Measurements from ENCODE around the gene BRME1.

The BRME1 gene

DNA sequence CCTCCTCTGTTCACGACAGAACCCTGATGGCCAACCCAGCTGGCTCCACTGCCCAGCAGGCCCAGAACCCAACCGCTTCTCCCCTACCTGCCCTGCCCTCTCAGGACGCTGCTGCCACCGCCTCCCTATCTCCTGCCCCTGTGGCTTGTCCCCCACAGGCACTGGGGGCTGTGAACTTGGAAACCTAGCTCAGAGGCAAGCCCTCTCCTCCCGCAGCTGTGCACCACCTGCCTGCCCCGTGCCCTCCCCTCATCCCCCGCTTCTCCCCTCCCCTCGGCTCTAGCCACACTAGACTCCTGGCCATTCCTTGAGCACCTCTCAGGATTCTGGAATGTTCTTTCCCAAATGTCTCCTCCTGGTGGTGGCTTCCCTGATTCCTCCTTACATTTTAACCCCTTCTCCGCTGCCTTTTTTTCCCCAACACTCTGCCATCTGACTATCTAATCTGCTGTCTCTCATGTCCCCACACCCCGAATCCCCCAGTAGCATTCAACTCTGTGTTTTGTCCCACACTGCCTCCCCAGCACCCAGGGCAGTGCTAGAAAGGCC lies 22.3 kb downstream of the BRME1 start:
- no peak for DNase-seq (ENCODE audit: insufficient read length, low spot score)
- no peak for TF ChIP-seq PAX5 (IDR thresholded peaks at IDR 0.05; ENCODE audit: insufficient read depth, low read length, severe bottlenecking)
- TF ChIP-seq POLR2A (IDR thresholded peaks at IDR 0.05; ENCODE audit: low read depth, low read length), result no peak
- no peak for TF ChIP-seq POLR2AphosphoS5 (IDR thresholded peaks at IDR 0.05; ENCODE audit: low read depth, low read length)
- TF ChIP-seq TAF1 (IDR thresholded peaks at IDR 0.05; ENCODE audit: low read depth, low read length), result no peak
- no peak for TF ChIP-seq POU2F2 (IDR thresholded peaks at IDR 0.05; ENCODE audit: low read depth, low read length)
- no peak for TF ChIP-seq SPI1 (IDR thresholded peaks at IDR 0.05; ENCODE audit: low read depth, low read length)
- no peak for FAIRE-seq

DNA sequence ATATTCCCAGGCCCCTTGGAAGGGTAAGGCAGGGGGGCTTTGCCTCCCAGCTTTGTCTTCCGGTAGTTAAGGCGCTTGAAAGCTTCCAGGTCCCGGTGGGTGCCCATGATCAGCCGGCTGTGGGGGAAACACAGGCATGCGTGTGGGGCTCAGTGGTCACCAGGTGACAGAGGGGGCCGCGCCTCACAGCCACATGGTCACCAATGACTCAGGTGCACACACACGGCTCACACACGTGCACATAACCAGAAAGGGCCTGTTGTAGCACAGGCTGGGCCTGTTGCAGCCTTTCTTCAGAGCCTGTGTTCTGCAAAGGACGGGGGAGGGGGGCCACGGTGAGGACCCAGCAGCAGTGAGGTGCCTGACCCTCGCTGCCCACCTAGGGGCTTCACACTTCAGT lies 23.1 kb downstream of the BRME1 start:
- TF ChIP-seq SPI1 (IDR thresholded peaks at IDR 0.05; ENCODE audit: low read depth, low read length) (no peak), POLR2A (IDR thresholded peaks at IDR 0.05; ENCODE audit: low read depth, low read length) (no peak), TAF1 (IDR thresholded peaks at IDR 0.05; ENCODE audit: low read depth, low read length) (no peak)
- no peak for FAIRE-seq
- no peak for DNase-seq (ENCODE audit: insufficient read length, low spot score)

DNA sequence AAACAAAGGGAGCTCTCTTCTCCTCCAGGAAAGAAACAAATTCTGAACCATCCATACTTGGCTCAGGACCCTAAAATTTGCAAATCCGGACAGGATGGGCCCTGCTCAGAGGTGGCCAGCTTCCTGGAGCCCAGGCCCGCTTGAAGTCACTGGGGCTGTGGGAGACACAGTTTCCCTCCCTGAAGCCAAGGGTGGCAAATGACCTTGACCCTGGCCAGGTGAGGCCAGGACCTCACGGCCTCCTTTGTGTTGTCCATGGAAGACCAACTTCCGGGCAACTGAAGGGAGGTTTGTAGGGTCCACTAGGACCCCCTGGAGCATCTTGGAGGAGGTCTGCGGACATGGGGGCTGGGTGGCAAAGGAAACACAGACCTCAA lies 23.5 kb downstream of the BRME1 start:
- DNase-seq (ENCODE audit: insufficient read length, low spot score), result no peak
- TF ChIP-seq PAX5 (IDR thresholded peaks at IDR 0.05; ENCODE audit: insufficient read depth, low read length, severe bottlenecking) (no peak), POLR2AphosphoS5 (IDR thresholded peaks at IDR 0.05; ENCODE audit: low read depth, low read length) (no peak), POLR2A (IDR thresholded peaks at IDR 0.05; ENCODE audit: low read depth, low read length) (no peak), TAF1 (IDR thresholded peaks at IDR 0.05; ENCODE audit: low read depth, low read length) (no peak), POU2F2 (IDR thresholded peaks at IDR 0.05; ENCODE audit: low read depth, low read length) (no peak), SPI1 (IDR thresholded peaks at IDR 0.05; ENCODE audit: low read depth, low read length) (no peak)
- FAIRE-seq, result peak; percentile 64

DNA sequence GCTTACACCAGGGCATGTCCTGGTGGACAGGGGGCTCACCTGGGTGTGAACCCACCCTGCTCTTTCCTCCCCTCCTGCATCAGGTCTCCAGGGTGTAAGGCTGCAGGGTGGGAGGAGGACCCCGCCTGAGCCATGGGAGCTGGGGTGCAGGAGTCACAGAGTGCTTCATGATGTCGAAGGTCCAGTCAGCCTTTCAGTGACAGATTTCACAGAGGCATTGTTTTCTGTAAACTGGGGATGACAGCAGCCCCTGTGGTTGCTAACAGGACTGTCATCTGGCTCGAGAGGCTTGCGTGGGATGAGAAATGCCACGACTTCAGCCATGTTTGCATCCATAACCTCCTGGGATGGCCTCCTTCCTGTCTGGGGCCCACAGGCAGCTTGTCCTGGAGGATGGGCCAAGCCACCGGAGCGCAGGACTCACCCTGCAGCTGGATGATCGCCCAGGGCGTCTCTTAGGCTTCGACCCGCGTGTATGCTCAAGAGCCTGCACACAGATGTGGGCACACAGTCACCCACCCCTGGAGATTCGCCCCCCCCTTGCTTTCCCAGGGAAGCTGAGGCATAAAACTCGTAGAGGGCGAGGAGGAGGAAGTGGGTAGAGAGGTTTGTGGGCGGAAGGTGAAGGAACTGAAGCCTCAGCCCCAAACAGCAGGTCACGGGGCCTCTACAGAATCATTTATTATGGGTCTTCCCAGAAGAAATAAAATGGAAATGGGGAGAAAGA lies 24.1 kb downstream of the BRME1 start:
- DNase-seq (ENCODE audit: insufficient read length, low spot score) (no peak), FAIRE-seq (peak; percentile 89)
- peak; percentile 80 for TF ChIP-seq SPI1 (IDR thresholded peaks at IDR 0.05; ENCODE audit: low read depth, low read length)
- TF ChIP-seq POU2F2 (IDR thresholded peaks at IDR 0.05; ENCODE audit: low read depth, low read length), result no peak
- TF ChIP-seq TAF1 (IDR thresholded peaks at IDR 0.05; ENCODE audit: low read depth, low read length), result no peak
- TF ChIP-seq POLR2A (IDR thresholded peaks at IDR 0.05; ENCODE audit: low read depth, low read length), result no peak
- no peak for TF ChIP-seq PAX5 (IDR thresholded peaks at IDR 0.05; ENCODE audit: insufficient read depth, low read length, severe bottlenecking)
- TF ChIP-seq POLR2AphosphoS5 (IDR thresholded peaks at IDR 0.05; ENCODE audit: low read depth, low read length), result no peak

DNA sequence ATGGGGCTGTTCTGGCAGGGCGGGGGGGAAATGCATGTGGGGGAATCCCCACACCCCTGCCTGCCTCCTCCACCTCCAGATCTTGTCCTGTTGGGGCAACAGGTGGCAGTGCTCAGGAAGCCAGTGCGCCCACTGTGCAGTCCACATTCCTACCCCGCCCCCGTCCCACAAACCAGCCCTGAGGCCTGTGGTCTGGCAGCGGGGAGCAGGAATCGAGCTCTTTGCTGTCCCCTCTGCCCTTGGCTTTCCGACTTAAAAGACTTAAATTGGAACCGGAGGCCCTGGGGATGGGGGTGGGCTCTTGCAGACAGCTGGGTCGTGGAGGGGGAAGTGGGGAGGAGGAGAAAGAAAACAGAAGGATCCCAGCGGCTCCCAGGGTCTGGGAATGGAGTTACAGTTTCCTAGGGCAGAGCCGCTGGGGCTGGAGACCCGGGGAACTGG lies 24.6 kb downstream of the BRME1 start:
- FAIRE-seq, result no peak
- DNase-seq (ENCODE audit: insufficient read length, low spot score), result no peak
- TF ChIP-seq POLR2A (IDR thresholded peaks at IDR 0.05; ENCODE audit: low read depth, low read length) (no peak), TAF1 (IDR thresholded peaks at IDR 0.05; ENCODE audit: low read depth, low read length) (no peak)

DNA sequence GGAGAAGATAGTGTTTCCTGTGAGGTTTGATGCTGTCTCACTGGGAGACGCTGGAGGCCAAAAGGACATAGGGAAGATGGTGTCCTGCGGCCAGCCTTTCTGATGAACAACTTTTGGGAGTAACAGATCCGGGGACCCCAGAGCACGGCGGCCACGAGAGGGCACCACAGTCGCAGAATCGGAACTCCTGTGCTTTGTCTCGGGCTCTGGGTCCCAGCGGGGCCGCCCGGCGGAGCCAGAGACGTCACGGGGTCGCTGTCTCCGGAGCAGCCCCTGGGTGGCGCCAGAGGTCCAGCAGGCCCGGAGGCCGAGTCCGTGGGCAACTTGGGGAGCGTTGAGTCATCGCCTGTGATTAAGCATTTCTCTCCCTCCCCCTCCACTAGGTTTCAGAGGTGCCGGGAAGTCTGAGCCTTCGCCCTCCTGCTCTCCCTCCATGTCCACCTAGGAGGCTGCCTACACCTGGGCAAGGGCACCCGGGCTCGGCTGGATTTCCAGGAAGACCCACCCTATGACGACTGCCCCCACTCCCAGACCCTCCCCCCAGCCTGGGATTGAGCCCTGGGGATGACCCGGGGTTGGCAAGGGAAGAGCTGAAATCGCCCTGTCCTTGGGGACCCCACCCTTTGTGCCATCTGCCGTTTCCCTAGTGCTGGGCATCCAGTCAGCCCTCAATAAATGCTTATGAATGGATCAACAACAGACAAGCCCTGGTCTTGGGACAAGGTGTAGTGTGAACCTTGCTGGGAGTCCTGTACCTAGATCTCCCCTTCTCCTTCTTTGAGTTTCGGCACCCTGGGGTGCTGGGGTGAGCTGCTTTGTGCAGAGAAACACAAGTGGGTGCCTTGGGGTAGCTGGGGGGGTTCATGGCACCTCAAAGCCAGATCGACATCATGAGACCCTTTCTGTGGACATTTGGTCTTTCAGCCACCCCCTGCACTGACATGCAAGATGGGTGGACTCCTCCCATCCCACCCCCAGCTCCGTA lies 25.6 kb downstream of the BRME1 start:
- TF ChIP-seq POLR2A (IDR thresholded peaks at IDR 0.05; ENCODE audit: low read depth, low read length) (no peak), TAF1 (IDR thresholded peaks at IDR 0.05; ENCODE audit: low read depth, low read length) (no peak), PAX5 (IDR thresholded peaks at IDR 0.05; ENCODE audit: insufficient read depth, low read length, severe bottlenecking) (peak; percentile 71), SPI1 (IDR thresholded peaks at IDR 0.05; ENCODE audit: low read depth, low read length) (no peak), POU2F2 (IDR thresholded peaks at IDR 0.05; ENCODE audit: low read depth, low read length) (peak; percentile 75; the same call in 1 of the 2 replicates), POLR2AphosphoS5 (IDR thresholded peaks at IDR 0.05; ENCODE audit: low read depth, low read length) (no peak)
- DNase-seq (ENCODE audit: insufficient read length, low spot score) (peak; percentile 99), FAIRE-seq (peak; percentile 98)

DNA sequence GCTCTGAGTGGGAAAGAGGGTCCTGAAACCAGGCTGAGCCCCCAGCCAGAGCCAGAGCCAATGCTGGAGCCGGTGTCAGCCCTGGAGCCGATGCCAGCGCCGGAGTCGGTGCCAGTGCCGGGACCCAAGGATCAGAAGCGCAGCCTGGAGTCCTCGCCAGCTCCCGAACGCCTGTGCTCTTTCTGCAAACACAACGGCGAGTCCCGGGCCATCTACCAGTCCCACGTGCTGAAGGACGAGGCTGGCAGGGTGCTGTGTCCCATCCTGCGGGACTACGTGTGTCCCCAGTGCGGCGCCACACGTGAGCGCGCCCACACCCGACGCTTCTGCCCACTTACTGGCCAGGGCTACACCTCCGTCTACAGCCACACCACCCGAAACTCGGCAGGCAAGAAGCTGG lies 28.6 kb downstream of the BRME1 start:
- TF ChIP-seq POLR2A (IDR thresholded peaks at IDR 0.05; ENCODE audit: low read depth, low read length) (no peak), PAX5 (IDR thresholded peaks at IDR 0.05; ENCODE audit: insufficient read depth, low read length, severe bottlenecking) (no peak), POU2F2 (IDR thresholded peaks at IDR 0.05; ENCODE audit: low read depth, low read length) (no peak), SPI1 (IDR thresholded peaks at IDR 0.05; ENCODE audit: low read depth, low read length) (no peak), TAF1 (IDR thresholded peaks at IDR 0.05; ENCODE audit: low read depth, low read length) (no peak), POLR2AphosphoS5 (IDR thresholded peaks at IDR 0.05; ENCODE audit: low read depth, low read length) (no peak)
- FAIRE-seq, result no peak

DNA sequence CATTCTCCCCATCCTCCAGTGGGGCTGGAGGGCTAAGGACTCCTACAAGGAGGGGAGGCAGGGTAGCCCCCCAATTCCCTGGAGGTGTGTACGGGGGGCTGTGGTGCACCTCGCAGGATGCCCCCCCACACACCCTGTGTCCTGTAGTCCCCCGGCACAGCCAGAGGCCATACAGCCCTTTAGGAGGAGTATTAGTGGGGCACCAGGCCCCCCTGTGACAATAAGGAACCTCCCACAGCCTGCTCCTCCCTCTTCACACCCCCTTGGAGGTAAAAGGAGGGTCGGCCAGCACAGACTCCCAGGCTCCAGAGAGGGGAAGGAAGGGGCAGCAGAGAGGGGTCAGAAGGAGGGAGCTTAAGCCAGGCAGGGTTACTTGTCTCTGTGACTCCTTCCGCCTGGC lies 29.1 kb downstream of the BRME1 start, which contains the start of gene NANOS3:
Gene NANOS3 (plus strand): TSS at position 301 of the 400 bp plus-strand sequence. CDS start 115 bp downstream, outside the sequence.
- DNase-seq (ENCODE audit: insufficient read length, low spot score) (no peak), FAIRE-seq (no peak)
- no peak for TF ChIP-seq POLR2A (IDR thresholded peaks at IDR 0.05; ENCODE audit: low read depth, low read length)
- TF ChIP-seq POU2F2 (IDR thresholded peaks at IDR 0.05; ENCODE audit: low read depth, low read length), result no peak
- TF ChIP-seq POLR2AphosphoS5 (IDR thresholded peaks at IDR 0.05; ENCODE audit: low read depth, low read length), result no peak
- TF ChIP-seq PAX5 (IDR thresholded peaks at IDR 0.05; ENCODE audit: insufficient read depth, low read length, severe bottlenecking), result no peak
- TF ChIP-seq SPI1 (IDR thresholded peaks at IDR 0.05; ENCODE audit: low read depth, low read length), result no peak
- TF ChIP-seq TAF1 (IDR thresholded peaks at IDR 0.05; ENCODE audit: low read depth, low read length), result no peak

More for the DNA sequence above, 28.6 kb downstream of the BRME1 start:
- DNase-seq (ENCODE audit: insufficient read length, low spot score), result no peak

DNA sequence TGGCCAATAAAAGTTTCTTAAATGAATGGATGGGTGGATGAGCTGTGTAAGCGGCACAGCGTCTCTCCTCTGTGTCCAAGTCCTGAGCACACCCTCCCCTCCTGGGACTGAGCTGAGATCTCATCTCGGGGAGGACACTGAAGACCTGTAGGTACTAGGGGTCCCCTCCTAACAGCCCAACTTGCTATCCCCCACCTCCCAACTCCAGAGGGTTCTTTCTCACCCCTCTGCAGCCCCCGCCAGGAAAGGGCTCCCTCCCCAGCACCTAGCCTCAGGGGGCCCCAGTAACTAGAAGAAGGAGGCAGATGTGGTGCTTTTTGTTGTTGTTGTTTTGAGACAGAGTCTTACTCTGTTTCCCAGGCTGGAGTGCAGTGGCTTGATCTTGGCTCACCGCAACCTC lies 30.1 kb downstream of the BRME1 start:
- DNase-seq (ENCODE audit: insufficient read length, low spot score), result no peak
- FAIRE-seq, result no peak
- TF ChIP-seq TAF1 (IDR thresholded peaks at IDR 0.05; ENCODE audit: low read depth, low read length) (no peak), POU2F2 (IDR thresholded peaks at IDR 0.05; ENCODE audit: low read depth, low read length) (no peak)
